Measurements from ENCODE around the gene TANK.
"Not testable (repeated sequence)": the region's sequence is repeated elsewhere in the genome, so short reads cannot be mapped to it uniquely, and the experiment has no call there.

Gene TANK

DNA sequence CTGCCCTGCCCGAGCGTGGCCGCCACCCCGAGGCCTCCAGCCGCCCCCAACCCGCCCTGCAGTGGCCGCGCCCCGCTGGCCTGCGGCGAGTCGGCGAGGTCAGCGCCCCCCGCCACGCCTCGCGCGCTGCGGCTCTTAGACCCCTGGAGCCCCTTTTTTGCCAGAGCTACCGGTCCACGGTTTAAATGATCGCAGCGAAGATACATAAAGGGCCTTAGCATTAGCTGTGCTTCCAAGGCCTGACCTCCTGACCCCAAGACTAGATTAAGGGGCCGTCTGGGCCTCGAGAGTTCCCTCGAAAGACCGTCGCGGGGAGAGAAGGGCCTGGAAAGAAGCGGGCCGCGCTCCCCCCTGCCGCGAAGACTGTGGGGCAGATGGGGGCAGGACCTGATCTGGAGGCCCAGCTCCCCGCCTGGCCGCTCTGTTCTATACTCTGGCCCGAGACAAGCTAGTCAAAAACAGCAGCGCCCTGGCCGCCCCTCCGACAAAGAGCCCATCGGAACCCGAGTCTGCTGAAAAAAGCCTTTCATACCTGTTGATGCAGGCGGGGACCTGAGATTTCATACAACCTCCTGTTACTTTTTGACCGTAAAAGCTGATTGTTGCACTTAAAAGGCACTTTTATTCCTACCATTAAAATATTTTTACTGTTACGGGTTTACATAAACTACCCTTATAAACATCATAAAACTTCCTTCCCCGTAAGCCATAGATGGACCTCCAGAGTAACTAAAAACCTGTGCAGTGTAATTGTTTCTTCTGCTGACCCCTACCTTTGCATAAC, 79.3 kb downstream of the TANK start:
- Histone ChIP-seq H3K9ac (ENCODE audit: low read depth, low read length) (peak overlapping the region; percentile 84), H3K4me1 (ENCODE audit: insufficient read depth, low read length) (peaks cover 10% of the 10 kb centered on the region; the same call in 1 of the 2 replicates), H3K9me3 (ENCODE audit: control insufficient read depth, insufficient read depth, low read length) (no peaks in the 10 kb centered on the region), H3K36me3 (ENCODE audit: insufficient read depth, low read length) (no peaks in the 10 kb centered on the region)

DNA sequence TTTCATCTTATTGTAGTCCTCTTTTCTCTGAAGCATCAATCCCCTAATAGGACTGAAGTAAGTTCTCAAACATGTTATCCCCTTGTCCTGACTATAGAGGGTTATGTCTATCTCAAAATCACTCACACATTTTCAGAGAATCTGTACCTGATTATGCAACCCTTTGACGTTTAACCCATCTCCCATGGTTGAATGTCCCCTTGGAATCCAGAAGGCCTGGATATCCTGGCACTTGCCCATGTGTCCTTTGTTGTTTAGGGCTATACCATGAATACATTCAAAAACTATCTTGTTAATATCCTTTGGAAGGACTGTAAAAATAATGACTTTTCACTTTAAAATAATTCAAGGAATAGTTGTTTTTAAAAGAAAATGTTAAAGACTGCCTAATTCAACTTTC, 81.7 kb downstream of the TANK start:
- no peaks in the 10 kb centered on the region for H3K36me3 ChIP-seq (ENCODE audit: insufficient read depth, low read length)
- H3K4me1 ChIP-seq (ENCODE audit: insufficient read depth, low read length): peaks cover 11% of the 10 kb centered on the region; the same call in 1 of the 2 replicates
- no peaks in the 10 kb centered on the region for H3K9me3 ChIP-seq (ENCODE audit: control insufficient read depth, insufficient read depth, low read length)
- H3K9ac ChIP-seq (ENCODE audit: low read depth, low read length): no peak overlapping the region

DNA sequence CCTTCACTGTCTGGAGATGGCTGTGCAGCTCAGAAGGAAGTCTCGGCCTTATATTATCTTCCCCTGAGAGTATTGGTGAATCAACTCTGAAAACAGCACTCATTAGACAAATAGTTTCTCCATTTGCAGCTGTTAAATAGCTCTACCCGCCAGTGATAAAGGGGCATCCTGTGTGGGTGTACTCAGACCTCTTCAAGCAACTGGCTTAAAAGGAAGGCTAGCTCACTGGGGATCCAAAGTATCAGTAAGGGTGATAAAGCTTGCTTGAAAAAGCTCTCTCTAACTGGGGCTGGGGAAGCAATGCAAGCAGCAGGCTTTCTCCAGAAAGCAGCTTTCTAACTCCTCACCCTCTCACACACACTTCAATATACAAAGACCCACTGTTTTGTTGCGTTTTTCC, 83.1 kb downstream of the TANK start:
- no peaks in the 10 kb centered on the region for H3K36me3 ChIP-seq (ENCODE audit: insufficient read depth, low read length)
- H3K9me3 ChIP-seq (ENCODE audit: control insufficient read depth, insufficient read depth, low read length): no peaks in the 10 kb centered on the region
- peaks cover 11% of the 10 kb centered on the region; the same call in 1 of the 2 replicates for H3K4me1 ChIP-seq (ENCODE audit: insufficient read depth, low read length)
- H3K9ac ChIP-seq (ENCODE audit: low read depth, low read length): no peak overlapping the region; the same call in 1 of the 2 replicates

GRCh38 chr2:161243905-161244304, 83.7 kb downstream of the TANK start:
- H3K9ac ChIP-seq (ENCODE audit: low read depth, low read length): peak overlapping the region; percentile 78
- H3K9me3 ChIP-seq (ENCODE audit: control insufficient read depth, insufficient read depth, low read length): no peaks in the 10 kb centered on the region
- H3K4me1 ChIP-seq (ENCODE audit: insufficient read depth, low read length): peaks cover 11% of the 10 kb centered on the region; the same call in 1 of the 2 replicates
- H3K36me3 ChIP-seq (ENCODE audit: insufficient read depth, low read length): no peaks in the 10 kb centered on the region

DNA sequence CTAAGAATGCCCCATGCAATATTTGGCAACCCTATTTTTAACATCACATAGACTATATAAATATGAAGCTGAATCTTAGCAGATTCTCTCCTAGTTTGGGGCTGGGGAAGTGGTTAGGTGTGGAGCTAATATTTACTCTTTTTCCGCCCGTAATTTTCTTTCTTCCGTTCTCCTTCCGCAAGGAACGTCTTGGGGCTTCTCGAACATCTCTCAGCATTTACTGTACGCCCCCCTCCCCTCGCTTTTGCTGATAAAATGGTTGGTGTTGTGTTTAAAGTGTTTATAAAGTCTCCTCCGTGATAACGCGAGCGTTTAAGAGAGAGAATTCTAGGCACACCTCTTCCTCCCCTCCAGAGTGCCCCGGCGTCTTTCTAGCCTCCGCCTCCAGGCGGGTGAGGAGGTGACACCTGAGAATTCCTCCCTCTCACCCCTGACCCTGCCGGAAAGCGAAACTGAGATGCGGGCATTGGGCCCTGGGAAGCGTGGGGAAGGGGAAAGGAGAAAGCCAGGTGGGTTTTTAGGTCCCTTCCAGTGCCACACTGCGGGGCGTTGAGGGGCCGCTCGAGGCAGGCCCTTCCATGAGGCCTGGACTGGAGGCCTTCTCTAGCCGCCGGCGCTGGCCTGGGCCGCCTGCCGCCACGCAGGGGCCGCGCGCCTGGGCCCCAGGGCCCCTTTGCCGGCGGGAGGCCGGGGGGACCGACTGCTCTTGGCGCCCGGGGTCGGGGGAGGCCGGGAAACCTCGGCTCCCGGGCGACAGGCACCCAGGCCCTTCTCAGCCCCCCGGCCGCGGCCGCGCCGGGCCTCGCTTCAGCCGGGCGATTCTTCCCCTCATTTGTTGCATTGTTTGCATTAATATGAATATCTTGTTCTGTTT, 84.4 kb downstream of the TANK start:
- Histone ChIP-seq H3K4me1 (ENCODE audit: insufficient read depth, low read length) (peaks cover 11% of the 10 kb centered on the region; the same call in 1 of the 2 replicates), H3K9ac (ENCODE audit: low read depth, low read length) (peak overlapping the region; percentile 78)
- not testable (repeated sequence) for H3K9me3 ChIP-seq (ENCODE audit: control insufficient read depth, insufficient read depth, low read length); H3K36me3 ChIP-seq (ENCODE audit: insufficient read depth, low read length)

GRCh38 chr2:161245261-161245553, 85.0 kb downstream of the TANK start:
- H3K9me3 ChIP-seq (ENCODE audit: control insufficient read depth, insufficient read depth, low read length): no peaks in the 10 kb centered on the region
- H3K36me3 ChIP-seq (ENCODE audit: insufficient read depth, low read length): no peaks in the 10 kb centered on the region
- H3K4me1 ChIP-seq (ENCODE audit: insufficient read depth, low read length): peaks cover 16% of the 10 kb centered on the region; the same call in 1 of the 2 replicates
- H3K9ac ChIP-seq (ENCODE audit: low read depth, low read length): peak overlapping the region; percentile 78; the same call in 1 of the 2 replicates

DNA sequence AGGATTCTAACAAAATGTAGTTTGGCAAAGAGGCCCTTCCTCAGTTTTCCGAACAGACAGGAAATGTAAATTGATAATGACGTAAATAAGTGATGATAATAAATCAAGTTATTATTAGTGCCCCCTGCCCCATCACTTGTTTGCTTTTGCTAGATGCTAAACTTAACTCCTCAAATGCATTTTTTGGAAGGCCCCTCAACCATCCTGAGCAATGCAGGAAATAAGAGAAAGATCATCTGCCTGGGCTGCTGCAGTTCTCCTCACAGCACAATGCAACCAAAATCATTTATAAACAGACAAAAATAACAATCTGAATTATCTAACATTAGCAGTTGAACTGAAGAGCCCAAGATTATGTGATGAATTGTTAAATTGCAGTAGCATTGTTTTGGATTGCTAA, 85.4 kb downstream of the TANK start:
- no peaks in the 10 kb centered on the region for H3K9me3 ChIP-seq (ENCODE audit: control insufficient read depth, insufficient read depth, low read length)
- peaks cover 20% of the 10 kb centered on the region; the same call in 1 of the 2 replicates for H3K4me1 ChIP-seq (ENCODE audit: insufficient read depth, low read length)
- H3K9ac ChIP-seq (ENCODE audit: low read depth, low read length): peak overlapping the region; percentile 78; the same call in 1 of the 2 replicates
- H3K36me3 ChIP-seq (ENCODE audit: insufficient read depth, low read length): no peaks in the 10 kb centered on the region

DNA sequence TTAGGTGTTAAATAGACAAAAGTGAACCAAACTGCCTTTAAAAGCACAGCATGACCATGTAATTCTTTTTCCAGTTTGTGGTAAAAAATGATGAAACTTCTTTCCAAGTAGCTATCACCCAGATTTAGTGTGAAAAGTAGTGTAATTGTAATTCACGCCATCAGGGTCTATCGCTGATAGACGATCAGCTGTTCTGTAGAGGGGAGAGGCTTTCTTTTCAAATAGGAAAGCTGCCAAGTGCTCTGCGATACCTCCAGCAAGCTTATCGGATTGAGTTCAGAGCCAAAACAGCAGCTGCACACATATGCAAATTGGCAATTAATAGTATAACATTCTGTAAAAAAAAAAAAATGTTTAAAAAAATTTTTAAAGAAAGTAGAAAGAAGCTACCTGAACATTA, 86.1 kb downstream of the TANK start:
- H3K4me1 ChIP-seq (ENCODE audit: insufficient read depth, low read length): peaks cover 21% of the 10 kb centered on the region; the same call in 1 of the 2 replicates
- no peak overlapping the region for H3K9ac ChIP-seq (ENCODE audit: low read depth, low read length)
- no peaks in the 10 kb centered on the region for H3K9me3 ChIP-seq (ENCODE audit: control insufficient read depth, insufficient read depth, low read length)
- no peaks in the 10 kb centered on the region for H3K36me3 ChIP-seq (ENCODE audit: insufficient read depth, low read length)

DNA sequence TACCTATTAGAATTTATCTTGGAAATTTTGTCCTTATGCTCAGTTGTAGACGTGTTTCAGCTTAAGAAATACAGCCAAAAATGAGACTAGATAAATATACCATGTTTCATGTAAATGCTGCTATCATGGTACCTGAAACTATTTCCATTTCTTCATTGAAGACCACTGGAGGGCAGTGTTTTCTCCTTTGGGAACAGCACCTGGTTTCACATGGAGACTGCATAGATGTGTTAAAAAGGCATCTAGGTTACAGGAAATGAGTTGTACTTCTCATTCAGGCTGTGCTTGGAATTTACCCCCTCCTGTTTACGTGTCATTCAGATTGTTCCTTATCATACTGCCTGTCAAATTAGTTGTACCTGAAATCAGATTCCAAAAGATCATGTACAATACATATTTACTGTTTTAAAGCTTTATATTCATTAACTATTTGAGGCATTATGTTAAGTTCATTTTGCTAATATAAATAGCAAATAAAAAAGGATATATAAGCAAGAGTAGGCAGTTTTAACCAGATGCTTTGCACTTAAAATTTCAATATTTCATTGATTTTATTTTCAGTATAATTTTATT, 90.7 kb downstream of the TANK start:
- H3K36me3 ChIP-seq (ENCODE audit: insufficient read depth, low read length): no peaks in the 10 kb centered on the region
- peaks cover 13% of the 10 kb centered on the region; the same call in 1 of the 2 replicates for H3K4me1 ChIP-seq (ENCODE audit: insufficient read depth, low read length)
- no peaks in the 10 kb centered on the region for H3K9me3 ChIP-seq (ENCODE audit: control insufficient read depth, insufficient read depth, low read length)
- H3K9ac ChIP-seq (ENCODE audit: low read depth, low read length): no peak overlapping the region

DNA sequence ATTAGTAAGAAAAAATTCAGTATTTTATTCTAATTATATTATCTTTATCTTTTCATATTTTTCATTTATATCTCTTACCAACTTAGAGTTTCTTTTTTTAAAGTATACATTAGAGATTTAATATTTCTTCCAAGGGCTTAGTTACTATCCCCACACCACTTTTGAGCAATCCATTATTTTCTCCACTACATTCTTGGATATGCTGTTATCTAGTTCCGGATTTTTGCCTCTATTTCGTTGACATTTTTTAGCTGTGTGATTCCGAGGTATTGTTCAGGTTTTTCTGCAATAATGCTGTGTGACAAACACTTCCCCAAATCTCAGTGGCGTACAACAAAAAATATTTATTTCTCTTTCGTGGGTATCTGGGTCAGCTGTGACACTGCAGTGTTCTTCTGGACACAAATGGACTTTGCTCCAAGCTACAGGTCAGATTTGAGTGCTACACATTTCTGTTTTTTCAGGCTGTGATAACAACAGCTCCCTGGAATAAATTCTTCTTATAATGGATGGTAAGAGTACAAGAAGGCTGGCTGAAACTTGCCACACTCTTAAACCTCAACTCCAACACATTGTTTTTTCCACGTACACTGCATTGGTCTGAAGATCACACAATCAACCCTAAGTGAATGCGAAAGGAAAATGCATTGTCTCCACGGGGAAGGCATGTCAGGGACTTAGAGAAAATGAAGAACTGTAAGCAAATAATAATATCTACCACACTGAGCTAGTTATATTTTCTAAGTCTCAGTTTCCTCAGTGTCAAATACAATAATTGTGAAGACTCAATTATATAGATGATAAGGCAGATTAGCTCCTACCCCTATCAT, 97.1 kb downstream of the TANK start:
- no peaks in the 10 kb centered on the region for H3K9me3 ChIP-seq (ENCODE audit: control insufficient read depth, insufficient read depth, low read length)
- H3K4me1 ChIP-seq (ENCODE audit: insufficient read depth, low read length): no peaks in the 10 kb centered on the region
- H3K9ac ChIP-seq (ENCODE audit: low read depth, low read length): no peak overlapping the region
- H3K36me3 ChIP-seq (ENCODE audit: insufficient read depth, low read length): no peaks in the 10 kb centered on the region

DNA sequence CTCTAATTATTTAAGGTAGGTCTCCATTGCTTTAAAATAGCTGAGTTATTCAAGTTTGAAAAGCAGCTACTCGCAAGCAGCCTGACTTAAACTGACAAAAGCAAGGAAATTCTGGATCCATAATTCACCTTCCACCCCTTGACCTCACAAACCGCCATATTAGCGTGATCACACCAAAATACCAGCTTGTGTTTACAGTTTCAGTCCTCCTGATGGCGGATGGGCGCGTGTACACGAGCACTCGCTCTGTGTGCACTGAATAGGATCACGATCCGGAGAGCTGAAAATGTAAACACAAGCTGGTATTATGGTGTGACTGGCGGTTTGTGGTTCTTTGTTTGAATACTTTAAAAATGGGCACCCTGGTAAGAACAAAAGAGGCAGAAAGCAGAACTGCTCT, 105.6 kb downstream of the TANK start:
- Histone ChIP-seq H3K9ac (ENCODE audit: low read depth, low read length) (no peak overlapping the region), H3K9me3 (ENCODE audit: control insufficient read depth, insufficient read depth, low read length) (no peaks in the 10 kb centered on the region), H3K36me3 (ENCODE audit: insufficient read depth, low read length) (no peaks in the 10 kb centered on the region), H3K4me1 (ENCODE audit: insufficient read depth, low read length) (no peaks in the 10 kb centered on the region)

GRCh38 chr2:161269111-161269510, 108.9 kb downstream of the TANK start:
- peaks cover 9% of the 10 kb centered on the region for H3K9me3 ChIP-seq (ENCODE audit: control insufficient read depth, insufficient read depth, low read length)
- H3K4me1 ChIP-seq (ENCODE audit: insufficient read depth, low read length): no peaks in the 10 kb centered on the region
- no peaks in the 10 kb centered on the region for H3K36me3 ChIP-seq (ENCODE audit: insufficient read depth, low read length)
- H3K9ac ChIP-seq (ENCODE audit: low read depth, low read length): no peak overlapping the region

- Histone ChIP-seq H3K9me3 (ENCODE audit: control insufficient read depth, insufficient read depth, low read length) (peaks cover 9% of the 10 kb centered on the region), H3K4me1 (ENCODE audit: insufficient read depth, low read length) (no peaks in the 10 kb centered on the region), H3K9ac (ENCODE audit: low read depth, low read length) (no peak overlapping the region), H3K36me3 (ENCODE audit: insufficient read depth, low read length) (no peaks in the 10 kb centered on the region)
These were observed 113.0 kb downstream of the TANK start for GRCh38 chr2:161273038-161273760.
